ENCODE data around the gene HLCS.
A peak's percentile ranks its signal among the peaks of the same experiment; 100 is the strongest.

Gene HLCS

DNA sequence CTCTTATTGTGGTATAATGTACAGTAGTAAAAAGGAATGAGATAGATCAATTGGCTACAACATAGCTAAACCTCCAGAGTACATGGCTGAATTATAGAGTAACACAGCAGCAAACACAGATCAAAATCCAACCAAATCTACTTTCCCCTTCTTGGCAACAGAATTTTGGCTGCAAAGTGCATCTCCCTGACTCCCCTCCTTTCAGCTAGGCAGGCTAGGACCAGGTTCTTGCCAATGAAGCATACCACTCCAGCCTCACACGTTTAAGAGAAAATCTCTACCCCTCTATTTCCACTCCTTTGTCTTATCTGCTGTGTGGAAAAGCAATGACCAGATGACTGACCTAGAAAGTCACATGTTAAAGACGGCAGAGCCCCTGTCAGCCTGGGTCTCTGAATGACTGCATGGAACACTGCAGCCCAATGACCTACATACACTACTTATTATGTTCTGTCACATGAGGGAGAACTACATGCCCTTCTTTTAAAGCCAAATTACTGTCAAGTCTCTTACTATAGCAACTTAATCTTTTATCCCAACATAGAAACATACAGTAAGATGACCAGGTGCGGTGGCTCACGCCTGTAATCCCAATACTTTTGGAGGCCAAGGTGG is 99.1 kb downstream of the HLCS start:
- Histone ChIP-seq H2BK120ac (ENCODE audit: low read depth, low read length) (no peak overlapping the region), H4K91ac (ENCODE audit: low read depth, low read length, poor library complexity) (no peak overlapping the region), H3K36me3 (replicated peaks in 1 of 2; ENCODE audit: control insufficient read depth in 2 of 2, insufficient read depth in 2 of 2, low read length in 2 of 2) (no peaks in the 10 kb centered on the region), H2AK5ac (ENCODE audit: low read depth, low read length) (no peak overlapping the region), H3K9me3 (replicated peaks in 1 of 2; ENCODE audit: control insufficient read depth in 2 of 2, insufficient read depth in 1 of 2, low read depth in 1 of 2, low read length in 2 of 2) (no peaks in the 10 kb centered on the region), H3K23ac (ENCODE audit: low read depth, low read length, poor library complexity) (no peak overlapping the region), H3K27ac (replicated peaks; ENCODE audit: low read length) (no peak overlapping the region), H3K4me2 (ENCODE audit: insufficient read depth, low read length, poor library complexity, severe bottlenecking) (no peak overlapping the region), H3K18ac (ENCODE audit: low read length) (no peak overlapping the region), H2AFZ (ENCODE audit: low read length) (no peak overlapping the region), H3K4me1 (ENCODE audit: control insufficient read depth in 2 of 2, insufficient read depth in 1 of 2, low read depth in 1 of 2, low read length in 2 of 2) (peaks cover 7 to 10% of the 10 kb centered on the region in 2 donors), H2BK5ac (ENCODE audit: low read length) (no peak overlapping the region), H3K14ac (ENCODE audit: low read length) (no peak overlapping the region), H2BK15ac (ENCODE audit: low read length) (no peak overlapping the region), H4K8ac (ENCODE audit: low read depth, low read length) (no peak overlapping the region), H3K9ac (ENCODE audit: low read depth, low read length, poor library complexity) (no peak overlapping the region), H3K4ac (ENCODE audit: low read length) (no peak overlapping the region), H3K27me3 (ENCODE audit: control insufficient read depth in 3 of 3, insufficient read depth in 3 of 3, low read depth in 1 of 3, low read length in 3 of 3) (no peaks in the 10 kb centered on the region), H3K79me1 (ENCODE audit: low read depth, low read length) (no peaks in the 10 kb centered on the region), H2BK12ac (ENCODE audit: low read length) (no peak overlapping the region), H3K4me3 (ENCODE audit: low read length in 2 of 2) (no peak overlapping the region)
- WGBS, 2 donors (ENCODE audit: extremely low coverage in 2 of 2, insufficient read length in 2 of 2, insufficient replicate concordance in 1 of 2): no CpG with 5 or more reads among the region's 4 CpGs
- DNase-seq (ENCODE audit: low spot score): no peak

DNA sequence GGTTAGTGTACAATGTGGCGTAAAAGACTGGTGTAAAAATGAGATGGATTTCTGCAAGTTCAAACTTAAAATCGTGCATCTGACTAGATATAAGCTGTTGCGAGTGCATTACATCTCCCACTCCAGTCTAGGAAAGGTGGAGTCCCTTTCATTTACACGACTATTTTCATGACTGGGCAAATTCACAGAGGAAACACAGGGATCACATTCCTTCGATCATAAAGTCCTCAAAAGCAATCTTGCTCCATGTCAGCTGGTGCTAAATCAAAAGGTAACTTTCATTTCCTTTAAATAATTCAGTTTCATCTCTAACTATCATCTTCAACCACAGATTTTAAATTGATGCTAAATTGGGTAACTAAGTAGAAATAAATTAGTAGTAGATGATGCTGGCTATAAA is 100.0 kb downstream of the HLCS start:
- Histone ChIP-seq H2BK5ac (ENCODE audit: low read length) (no peak overlapping the region), H3K4ac (ENCODE audit: low read length) (no peak overlapping the region), H3K14ac (ENCODE audit: low read length) (no peak overlapping the region), H4K8ac (ENCODE audit: low read depth, low read length) (no peak overlapping the region), H3K23ac (ENCODE audit: low read depth, low read length, poor library complexity) (no peak overlapping the region), H4K91ac (ENCODE audit: low read depth, low read length, poor library complexity) (no peak overlapping the region), H3K79me1 (ENCODE audit: low read depth, low read length) (no peaks in the 10 kb centered on the region), H2BK15ac (ENCODE audit: low read length) (no peak overlapping the region), H3K4me1 (ENCODE audit: control insufficient read depth in 2 of 2, insufficient read depth in 1 of 2, low read depth in 1 of 2, low read length in 2 of 2) (peaks cover 7 to 10% of the 10 kb centered on the region in 2 donors), H2BK120ac (ENCODE audit: low read depth, low read length) (no peak overlapping the region), H3K9ac (ENCODE audit: low read depth, low read length, poor library complexity) (no peak overlapping the region), H3K18ac (ENCODE audit: low read length) (no peak overlapping the region), H3K27me3 (ENCODE audit: control insufficient read depth in 3 of 3, insufficient read depth in 3 of 3, low read depth in 1 of 3, low read length in 3 of 3) (no peaks in the 10 kb centered on the region), H2BK12ac (ENCODE audit: low read length) (no peak overlapping the region), H3K4me2 (ENCODE audit: insufficient read depth, low read length, poor library complexity, severe bottlenecking) (no peak overlapping the region), H3K9me3 (replicated peaks in 1 of 2; ENCODE audit: control insufficient read depth in 2 of 2, insufficient read depth in 1 of 2, low read depth in 1 of 2, low read length in 2 of 2) (peaks cover 0 to 5% of the 10 kb centered on the region in 2 donors), H2AK5ac (ENCODE audit: low read depth, low read length) (no peak overlapping the region), H3K4me3 (ENCODE audit: low read length in 2 of 2) (no peak overlapping the region), H3K27ac (replicated peaks; ENCODE audit: low read length) (no peak overlapping the region), H2AFZ (ENCODE audit: low read length) (no peak overlapping the region), H3K36me3 (replicated peaks in 1 of 2; ENCODE audit: control insufficient read depth in 2 of 2, insufficient read depth in 2 of 2, low read length in 2 of 2) (no peaks in the 10 kb centered on the region)
- DNase-seq (ENCODE audit: low spot score): no peak
- no CpG with 5 or more reads among the region's 5 CpGs for WGBS, 2 donors (ENCODE audit: extremely low coverage in 2 of 2, insufficient read length in 2 of 2, insufficient replicate concordance in 1 of 2)

DNA sequence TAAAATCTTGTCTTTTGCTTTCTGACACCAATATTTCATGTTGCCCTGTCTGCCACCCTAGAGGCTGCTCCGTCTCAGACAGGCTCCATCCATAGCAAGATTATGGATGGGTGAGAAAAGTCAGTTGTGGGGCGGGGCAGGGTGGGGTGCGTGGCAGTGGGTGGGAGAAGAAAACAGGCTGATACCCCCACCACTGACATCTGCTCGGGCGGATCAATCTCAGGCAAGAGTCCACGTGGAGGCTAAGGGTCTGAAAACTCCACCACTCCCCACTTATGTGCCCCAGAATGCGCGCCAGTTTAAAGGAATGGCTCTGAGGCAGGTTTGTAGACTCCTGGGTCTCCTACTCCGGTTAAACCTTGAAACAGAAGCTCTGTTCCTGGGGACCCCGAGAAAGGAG is 101.5 kb downstream of the HLCS start:
- H3K9ac ChIP-seq (ENCODE audit: low read depth, low read length, poor library complexity): no peak overlapping the region
- H3K23ac ChIP-seq (ENCODE audit: low read depth, low read length, poor library complexity): no peak overlapping the region
- peaks cover 6 to 10% of the 10 kb centered on the region in 2 donors for H3K4me1 ChIP-seq (ENCODE audit: control insufficient read depth in 2 of 2, insufficient read depth in 1 of 2, low read depth in 1 of 2, low read length in 2 of 2)
- no peak overlapping the region for H4K91ac ChIP-seq (ENCODE audit: low read depth, low read length, poor library complexity)
- H2AK5ac ChIP-seq (ENCODE audit: low read depth, low read length): no peak overlapping the region
- no peak overlapping the region for H3K14ac ChIP-seq (ENCODE audit: low read length)
- H4K8ac ChIP-seq (ENCODE audit: low read depth, low read length): no peak overlapping the region
- H2BK12ac ChIP-seq (ENCODE audit: low read length): no peak overlapping the region
- H3K27ac ChIP-seq (replicated peaks; ENCODE audit: low read length): no peak overlapping the region
- H3K4ac ChIP-seq (ENCODE audit: low read length): no peak overlapping the region
- no peak overlapping the region for H2BK120ac ChIP-seq (ENCODE audit: low read depth, low read length)
- H2AFZ ChIP-seq (ENCODE audit: low read length): no peak overlapping the region
- no peak overlapping the region for H3K4me2 ChIP-seq (ENCODE audit: insufficient read depth, low read length, poor library complexity, severe bottlenecking)
- no peaks in the 10 kb centered on the region for H3K36me3 ChIP-seq (replicated peaks in 1 of 2; ENCODE audit: control insufficient read depth in 2 of 2, insufficient read depth in 2 of 2, low read length in 2 of 2)
- no CpG with 5 or more reads among the region's 10 CpGs for WGBS, 2 donors (ENCODE audit: extremely low coverage in 2 of 2, insufficient read length in 2 of 2, insufficient replicate concordance in 1 of 2)
- no peak overlapping the region for H2BK5ac ChIP-seq (ENCODE audit: low read length)
- no peak overlapping the region for H3K18ac ChIP-seq (ENCODE audit: low read length)
- H3K79me1 ChIP-seq (ENCODE audit: low read depth, low read length): no peaks in the 10 kb centered on the region
- DNase-seq (ENCODE audit: low spot score): no peak
- no peak overlapping the region for H3K4me3 ChIP-seq (ENCODE audit: low read length in 2 of 2)
- no peaks in the 10 kb centered on the region for H3K27me3 ChIP-seq (ENCODE audit: control insufficient read depth in 3 of 3, insufficient read depth in 3 of 3, low read depth in 1 of 3, low read length in 3 of 3)
- H3K9me3 ChIP-seq (replicated peaks in 1 of 2; ENCODE audit: control insufficient read depth in 2 of 2, insufficient read depth in 1 of 2, low read depth in 1 of 2, low read length in 2 of 2): peaks cover 0 to 5% of the 10 kb centered on the region in 2 donors
- peak overlapping the region; percentile 10 for H2BK15ac ChIP-seq (ENCODE audit: low read length)

DNA sequence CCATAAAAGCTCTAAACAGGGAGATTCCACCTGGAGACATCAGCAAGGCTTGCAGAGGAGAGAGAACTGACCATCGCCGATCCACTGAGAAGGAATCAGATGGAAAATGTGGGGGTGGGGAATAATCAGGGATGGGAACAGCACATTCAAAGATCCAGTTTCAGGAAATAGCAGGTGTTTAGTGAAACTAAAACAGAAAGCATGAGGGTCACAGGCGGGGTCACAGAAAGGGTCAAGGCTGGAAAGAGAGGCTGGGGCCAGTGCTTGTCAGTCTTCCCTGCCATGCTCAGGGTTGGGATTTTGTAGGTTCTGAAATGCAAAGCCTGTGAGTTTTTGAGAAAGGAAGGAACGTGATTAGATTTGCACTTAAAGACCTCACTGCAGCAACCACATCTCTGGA is 103.2 kb downstream of the HLCS start:
- no peak overlapping the region for H2AFZ ChIP-seq (ENCODE audit: low read length)
- no peak overlapping the region for H3K14ac ChIP-seq (ENCODE audit: low read length)
- H3K27me3 ChIP-seq (ENCODE audit: control insufficient read depth in 3 of 3, insufficient read depth in 3 of 3, low read depth in 1 of 3, low read length in 3 of 3): no peaks in the 10 kb centered on the region
- no peak overlapping the region for H3K4ac ChIP-seq (ENCODE audit: low read length)
- no peak overlapping the region for H4K91ac ChIP-seq (ENCODE audit: low read depth, low read length, poor library complexity)
- H3K9me3 ChIP-seq (replicated peaks in 1 of 2; ENCODE audit: control insufficient read depth in 2 of 2, insufficient read depth in 1 of 2, low read depth in 1 of 2, low read length in 2 of 2): peaks cover 0 to 5% of the 10 kb centered on the region in 2 donors
- H3K4me1 ChIP-seq (ENCODE audit: control insufficient read depth in 2 of 2, insufficient read depth in 1 of 2, low read depth in 1 of 2, low read length in 2 of 2): peaks cover 5 to 10% of the 10 kb centered on the region in 2 donors
- H2BK15ac ChIP-seq (ENCODE audit: low read length): no peak overlapping the region
- H3K23ac ChIP-seq (ENCODE audit: low read depth, low read length, poor library complexity): no peak overlapping the region
- H3K9ac ChIP-seq (ENCODE audit: low read depth, low read length, poor library complexity): no peak overlapping the region
- H2BK12ac ChIP-seq (ENCODE audit: low read length): no peak overlapping the region
- H3K4me3 ChIP-seq (ENCODE audit: low read length in 2 of 2): no peak overlapping the region
- WGBS, 2 donors (ENCODE audit: extremely low coverage in 2 of 2, insufficient read length in 2 of 2, insufficient replicate concordance in 1 of 2): no CpG with 5 or more reads among the region's 4 CpGs
- H3K36me3 ChIP-seq (replicated peaks in 1 of 2; ENCODE audit: control insufficient read depth in 2 of 2, insufficient read depth in 2 of 2, low read length in 2 of 2): no peaks in the 10 kb centered on the region
- H3K4me2 ChIP-seq (ENCODE audit: insufficient read depth, low read length, poor library complexity, severe bottlenecking): no peak overlapping the region
- DNase-seq (ENCODE audit: low spot score): no peak
- no peaks in the 10 kb centered on the region for H3K79me1 ChIP-seq (ENCODE audit: low read depth, low read length)
- no peak overlapping the region for H3K27ac ChIP-seq (replicated peaks; ENCODE audit: low read length)
- no peak overlapping the region for H4K8ac ChIP-seq (ENCODE audit: low read depth, low read length)
- H2AK5ac ChIP-seq (ENCODE audit: low read depth, low read length): no peak overlapping the region
- H2BK120ac ChIP-seq (ENCODE audit: low read depth, low read length): no peak overlapping the region
- no peak overlapping the region for H3K18ac ChIP-seq (ENCODE audit: low read length)
- H2BK5ac ChIP-seq (ENCODE audit: low read length): no peak overlapping the region

Measured in neuronal stem cell (in vitro differentiated cells).